IMR-90 (cell line): ENCODE results near the gene LRP6. TPM values are rescaled to one million over a fixed set of nuclear protein-coding genes. Genes with fewer than 3 reads are reported as not detected.

Experiments
- ATAC-seq: fragments of 200-7000 bp; cut with Tn5 transposase; 2 replicates; pipeline ENCODE4 v1.9.1; 2020; ENCODE audit warnings: low read depth, mild to moderate bottlenecking, moderate library complexity
- BruUV-seq: library from RNA; stranded (reverse); fragments of 400-500 nt; replicated peaks from 2 replicates; lab custom pipeline; 2021; lab: Mats Ljungman, UMichigan
- CTCF ChIA-PET: fragments of 300-600 bp; formaldehyde crosslinking; extraction: SDS; loops from one replicate; lab custom pipeline; 2021; ENCODE audit warnings: antibody characterized with exemption; lab: Yijun Ruan, JAX
- POLR2A ChIA-PET: fragments of 300-600 bp; sonication (Branson Sonifier 250); formaldehyde crosslinking; loops from one replicate; lab custom pipeline; 2022; ENCODE audit warnings: antibody characterized with exemption; ENCODE audit not compliant: unreplicated experiment; lab: Charles Lee
- DNase-seq: peaks from one replicate; pipeline ENCODE4 v3.0.0; 2013
- H2AFZ ChIP-seq: replicated peaks from 2 replicates; pipeline ENCODE3; 2013; ENCODE audit warnings: low read length, mild to moderate bottlenecking; ENCODE audit not compliant: poor library complexity
- H2AK5ac ChIP-seq: 2 replicates; pipeline ENCODE4 v1.6.1; 2013; ENCODE audit warnings: low read depth, low read length, inconsistent platforms
- H2AK9ac ChIP-seq: replicated peaks from 2 replicates; pipeline ENCODE3; 2013; ENCODE audit warnings: mild to moderate bottlenecking, low read depth, low read length, moderate library complexity; ENCODE audit not compliant: poor library complexity
- H2BK120ac ChIP-seq: 2 replicates; pipeline ENCODE4 v1.6.1; 2013; ENCODE audit warnings: low read depth, low read length, inconsistent platforms
- H2BK15ac ChIP-seq: 3 replicates; pipeline ENCODE4 v1.6.1; 2013; ENCODE audit warnings: low read depth, low read length, inconsistent platforms
- H2BK20ac ChIP-seq: 2 replicates; pipeline ENCODE4 v1.6.1; 2013; ENCODE audit warnings: low read depth, mild to moderate bottlenecking, inconsistent platforms, low read length, moderate library complexity
- H2BK5ac ChIP-seq: 2 replicates; pipeline ENCODE4 v1.6.1; 2013; ENCODE audit warnings: mild to moderate bottlenecking, low read depth, low read length, inconsistent platforms; ENCODE audit not compliant: poor library complexity, severe bottlenecking
- H3K14ac ChIP-seq: replicated peaks from 2 replicates; pipeline ENCODE4 v1.6.1; 2013; ENCODE audit warnings: low read depth, low read length, inconsistent platforms
- H3K18ac ChIP-seq: 2 replicates; pipeline ENCODE4 v1.6.1; 2013; ENCODE audit warnings: low read depth, low read length, control low read depth
- H3K23ac ChIP-seq: 2 replicates; pipeline ENCODE4 v1.6.1; 2013; ENCODE audit warnings: low read depth, low read length, inconsistent platforms
- H3K27ac ChIP-seq: 2 replicates; pipeline ENCODE4 v1.5.1; 2013; ENCODE audit warnings: mild to moderate bottlenecking, control low read depth, low read length; ENCODE audit not compliant: insufficient read depth
- H3K27me3 ChIP-seq: 2 replicates; pipeline ENCODE4 v1.6.1; 2013; ENCODE audit warnings: low read length; ENCODE audit not compliant: control insufficient read depth, insufficient read depth
- H3K36me3 ChIP-seq: 2 replicates; pipeline ENCODE4 v1.6.1; 2013; ENCODE audit warnings: low read length, mixed read lengths; ENCODE audit not compliant: control insufficient read depth, insufficient read depth
- H3K4ac ChIP-seq: 2 replicates; pipeline ENCODE4 v1.6.1; 2013; ENCODE audit warnings: low read depth, low read length, inconsistent platforms
- H3K4me1 ChIP-seq: 2 replicates; pipeline ENCODE4 v1.6.1; 2013; ENCODE audit warnings: low read length, mixed read lengths; ENCODE audit not compliant: control insufficient read depth, insufficient read depth
- H3K4me2 ChIP-seq: 2 replicates; pipeline ENCODE4 v1.6.1; 2013; ENCODE audit warnings: low read depth, mild to moderate bottlenecking, control low read depth, low read length, moderate library complexity
- H3K4me3 ChIP-seq: 2 replicates; pipeline ENCODE4 v1.5.1; 2013; ENCODE audit warnings: low read depth, mild to moderate bottlenecking, control low read depth, low read length, moderate library complexity; ENCODE audit not compliant: insufficient read depth
- H3K56ac ChIP-seq: 2 replicates; pipeline ENCODE4 v1.6.1; 2013; ENCODE audit warnings: low read length, inconsistent platforms; ENCODE audit not compliant: insufficient read depth; ENCODE audit errors: extremely low read depth
- H3K79me1 ChIP-seq, 2 experiments: 2 replicates each; pipeline ENCODE4 v1.6.1; 2013; ENCODE audit warnings: low read length in 2 of 2, inconsistent platforms in 1 of 2, low read depth in 1 of 2
- H3K9ac ChIP-seq: 2 replicates; pipeline ENCODE4 v1.6.1; 2013; ENCODE audit warnings: low read depth, low read length, control low read depth
- H3K9me1 ChIP-seq: 2 replicates; pipeline ENCODE4 v1.6.1; 2013; ENCODE audit warnings: low read length, inconsistent platforms; ENCODE audit not compliant: insufficient read depth
- H3K9me3 ChIP-seq: 2 replicates; pipeline ENCODE4 v1.6.1; 2013; ENCODE audit warnings: low read length; ENCODE audit not compliant: control insufficient read depth, insufficient read depth
- H4K20me1 ChIP-seq: 2 replicates; pipeline ENCODE4 v1.6.1; 2013; ENCODE audit warnings: low read length, inconsistent platforms; ENCODE audit not compliant: insufficient read depth
- H4K5ac ChIP-seq: 2 replicates; pipeline ENCODE4 v1.6.1; 2013; ENCODE audit warnings: mild to moderate bottlenecking, low read depth, low read length, control low read depth
- H4K8ac ChIP-seq, 2 experiments: 2 replicates each; pipeline ENCODE4 v1.6.1; 2013; ENCODE audit warnings: low read depth in 2 of 2, low read length in 2 of 2, control low read depth in 1 of 2, inconsistent platforms in 1 of 2
- H4K91ac ChIP-seq: 2 replicates; pipeline ENCODE4 v1.6.1; 2013; ENCODE audit warnings: low read depth, low read length, inconsistent platforms; ENCODE audit not compliant: insufficient read depth
- CEBPB ChIP-seq: IDR thresholded peaks from 2 replicates; pipeline ENCODE4 v1.6.1; 2012; ENCODE audit warnings: low read depth, low read length, improper control_type of control experiment
- RFX5 ChIP-seq: IDR thresholded peaks from 2 replicates; pipeline ENCODE4 v1.8.0; 2012; ENCODE audit warnings: low read depth, mild to moderate bottlenecking, low read length, moderate library complexity
- WGBS, 2 experiments: methylation state at CpG; one replicate each; pipeline versions ENCODE4 v1.1.5 to v1.1.7; 2013; ENCODE audit warnings: missing lambda C conversion rate in 2 of 2; ENCODE audit not compliant: insufficient read length in 1 of 2; ENCODE audit errors: extremely low coverage in 2 of 2; 5-methylcytosine and 5-hydroxymethylcytosine counted together
- dilution Hi-C: fragments of 300-500 bp; cut with HindIII; formaldehyde crosslinking; loops from one replicate; pipeline ENCODE4 v1.14.3; 2018; ENCODE audit warnings: low sequenced_read_pairs; ENCODE audit not compliant: unreplicated experiment
- in situ Hi-C: fragments of 300-500 bp; cut with MboI; formaldehyde crosslinking; loops from 3 replicates; pipeline ENCODE4 v1.14.3; 2019; ENCODE audit warnings: low sequenced_read_pairs, inconsistent platforms, mixed read lengths
- intact Hi-C: fragments of 100-400 bp; cut with micrococcal nuclease; formaldehyde crosslinking; loops from 2 replicates; pipeline ENCODE4 v1.10.0; 2022
- polyA plus RNA-seq, 3 experiments: library from polyadenylated mRNA; depleted of rRNA; stranded (reverse); fragments of >200 nt; gene quantifications; 2 replicates each; pipeline ENCODE4 v1.2.3, GENCODE V29; 2012; ENCODE audit warnings: low replicate concordance in 1 of 3
- total RNA-seq: library from RNA; depleted of rRNA; stranded (reverse); fragments of >200 nt; gene quantifications from 2 replicates; pipeline ENCODE4 v1.2.3, GENCODE V29; 2012

The LRP6 gene
- total and polyA plus RNA-seq, 2 of the 4 experiments (the other 2 are of a cell fraction) = 14.2 to 32.1 TPM

- no peak overlapping the region for H2AFZ ChIP-seq
- in situ Hi-C loops = no loop called here
- no peak for TF ChIP-seq RFX5
- TF ChIP-seq CEBPB = no peak
- H3K4me3 ChIP-seq = no peak overlapping the region
- no peak overlapping the region for H3K18ac ChIP-seq
- no peak overlapping the region for H2BK5ac ChIP-seq
- no TSS peak for BruUV-seq
- H3K9me1 ChIP-seq = no peaks in the 10 kb centered on the region
- no peak overlapping the region for H4K91ac ChIP-seq
- no peaks in the 10 kb centered on the region for H3K27me3 ChIP-seq
- H3K14ac ChIP-seq = no peak overlapping the region
- no CpG with 5 or more reads among the region's 1 CpG for WGBS, 2 experiments
- intact Hi-C loops = no loop called here
- no peak overlapping the region for H3K23ac ChIP-seq
- H3K4me2 ChIP-seq = no peak overlapping the region
- CTCF ChIA-PET = no interaction called here
- dilution Hi-C loops = no loop called here
- no peak overlapping the region for H2BK20ac ChIP-seq
- no peak overlapping the region for H2BK120ac ChIP-seq
- POLR2A ChIA-PET = no interaction called here
- H3K9me3 ChIP-seq = peaks cover 14% of the 10 kb centered on the region
- DNase-seq (no peak), ATAC-seq (no peak)
- H4K5ac ChIP-seq = no peak overlapping the region
- H3K9ac ChIP-seq = no peak overlapping the region
- no peaks in the 10 kb centered on the region for H3K36me3 ChIP-seq
- H2BK15ac ChIP-seq = no peak overlapping the region
- H4K20me1 ChIP-seq = no peaks in the 10 kb centered on the region
- no peaks in the 10 kb centered on the region for H3K79me1 ChIP-seq
- H3K4me1 ChIP-seq = no peaks in the 10 kb centered on the region
- H4K8ac ChIP-seq = no peak overlapping the region
- H3K56ac ChIP-seq = no peak overlapping the region
- H2AK9ac ChIP-seq = no peak overlapping the region
- no peak overlapping the region for H3K27ac ChIP-seq
- H2AK5ac ChIP-seq = no peak overlapping the region
- H3K4ac ChIP-seq = no peak overlapping the region
These were observed 158.3 kb downstream of the LRP6 start for GRCh38 chr12:12108441-12109058.
